Measurements from ENCODE around the gene CRYBG1. TPM values are rescaled to one million over a fixed set of nuclear protein-coding genes. Genes with fewer than 3 reads are reported as not detected.
"Not testable (repeated sequence)": the region's sequence is repeated elsewhere in the genome, so short reads cannot be mapped to it uniquely, and the experiment has no call there.

The CRYBG1 gene
- total RNA-seq, 2 experiments from 2014 or later, result 20.8 to 21.1 TPM

DNA sequence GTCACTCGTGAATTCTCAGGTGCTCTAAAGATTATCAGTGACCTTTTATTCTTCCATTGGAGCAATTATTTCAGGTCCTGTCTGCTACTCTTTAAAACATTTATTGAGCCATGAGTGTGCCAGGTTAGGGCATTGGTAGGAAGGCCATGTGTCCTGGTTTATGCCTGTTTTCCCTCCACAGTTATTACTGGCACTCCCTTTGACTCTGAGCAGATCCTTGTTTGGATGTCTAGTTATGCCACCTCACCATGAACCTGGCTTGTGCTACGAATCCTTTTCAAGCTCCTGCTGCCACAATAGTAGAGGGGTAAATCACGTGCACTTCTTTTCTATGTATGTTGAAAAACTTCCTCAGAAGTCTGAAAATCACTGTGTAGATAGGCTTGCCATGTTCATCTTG, 27.4 kb downstream of the CRYBG1 start:
- POLR2A ChIA-PET, result no interaction called here
- CTCF ChIA-PET, result no interaction called here
- no peak for ATAC-seq

DNA sequence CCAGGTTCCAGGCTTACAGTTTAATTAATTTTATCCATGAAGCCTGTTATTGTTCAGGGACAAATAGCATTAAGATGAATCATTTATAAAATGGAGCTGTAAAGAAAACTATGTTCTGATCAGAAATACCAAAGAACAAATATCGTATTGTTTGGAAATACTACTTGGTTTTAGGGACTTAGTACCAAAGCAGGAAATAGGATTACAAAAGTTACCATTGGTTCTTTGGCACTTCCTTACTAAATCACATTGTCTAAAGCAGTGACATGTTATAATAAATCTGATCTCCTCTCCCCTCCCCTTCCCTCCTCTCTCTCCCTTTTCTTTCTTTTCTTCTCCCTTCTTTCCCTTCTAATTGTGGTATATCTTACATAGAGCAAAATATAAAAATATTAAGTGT, 29.6 kb downstream of the CRYBG1 start:
- intact Hi-C loops (cut with micrococcal nuclease), result no loop called here
- Mint-ChIP-seq H3K4me3 (no peak overlapping the region), H3K4me1 (ENCODE audit: low read depth) (no peaks in the 10 kb centered on the region), H3K27ac (no peak overlapping the region), H3K9me3 (no peaks in the 10 kb centered on the region), H3K36me3 (ENCODE audit: low read depth) (no peaks in the 10 kb centered on the region), H3K27me3 (peaks cover 12% of the 10 kb centered on the region)
- ATAC-seq (no peak), DNase-seq (no peak)
- POLR2A ChIA-PET, result no interaction called here
- CTCF ChIA-PET, result interaction anchor here (1.0 kb wide), 1 partner anchor 51 kb away, joined by 4 read pairs; no protein-coding TSS in a partner anchor
- no peak for TF ChIP-seq CTCF (IDR thresholded peaks at IDR 0.05)

More for the DNA sequence above, 27.4 kb downstream of the CRYBG1 start:
- Mint-ChIP-seq H3K4me3 (no peak overlapping the region), H3K4me1 (ENCODE audit: low read depth) (no peaks in the 10 kb centered on the region), H3K9me3 (no peaks in the 10 kb centered on the region), H3K27me3 (peaks cover 6% of the 10 kb centered on the region), H3K27ac (no peak overlapping the region), H3K36me3 (ENCODE audit: low read depth) (no peaks in the 10 kb centered on the region)
- TF ChIP-seq CTCF (IDR thresholded peaks at IDR 0.05), result no peak
- DNase-seq, result no peak
- intact Hi-C loops (cut with micrococcal nuclease), result no loop called here

DNA sequence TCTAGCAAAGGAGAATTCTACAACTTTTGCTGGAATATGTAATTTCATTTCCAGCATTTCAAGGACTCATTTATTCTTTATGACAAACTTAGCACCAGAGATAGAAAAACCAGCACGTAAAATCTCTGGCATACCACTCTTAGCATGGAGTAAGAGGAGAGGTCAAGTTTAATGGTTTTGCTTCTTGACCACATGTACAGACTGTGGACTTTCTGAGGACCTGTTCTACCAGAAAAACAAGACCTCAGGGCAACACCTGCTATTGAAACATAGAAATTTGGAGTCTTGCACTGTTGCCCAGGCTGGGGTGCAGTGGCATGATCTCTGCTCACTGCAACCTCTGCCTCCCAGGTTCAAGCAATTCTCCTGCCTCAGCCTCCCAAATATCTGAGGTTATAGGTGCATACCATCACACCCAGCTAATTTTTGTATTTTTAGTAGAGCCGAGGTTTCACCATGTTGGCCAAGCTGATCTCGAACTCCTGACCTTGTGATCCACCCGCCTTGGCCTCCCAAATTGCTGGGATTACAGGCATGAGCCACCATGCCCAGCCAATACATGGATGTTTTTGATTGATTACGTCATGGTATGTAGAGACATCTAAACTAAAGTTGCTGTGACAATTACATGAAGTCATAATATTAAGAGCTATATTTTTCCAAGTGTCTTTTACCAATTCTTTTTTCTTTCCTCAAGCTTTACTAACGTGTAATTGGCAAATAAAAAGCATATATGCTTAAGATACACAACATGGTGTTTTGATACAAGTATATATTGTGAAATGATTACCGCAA, 36.1 kb downstream of the CRYBG1 start:
- Mint-ChIP-seq H3K4me1 (ENCODE audit: low read depth) (no peaks in the 10 kb centered on the region), H3K36me3 (ENCODE audit: low read depth) (no peaks in the 10 kb centered on the region), H3K4me3 (no peak overlapping the region), H3K27me3 (peaks cover 11% of the 10 kb centered on the region), H3K9me3 (no peaks in the 10 kb centered on the region), H3K27ac (no peak overlapping the region)
- CTCF ChIA-PET, result interaction anchor here (0.9 to 1.9 kb wide), 5 partner anchors 21 to 170 kb away, joined by 3 to 8 read pairs (median 3); partner anchors contain the start of gene CRYBG1
- no peak for TF ChIP-seq CTCF (IDR thresholded peaks at IDR 0.05)
- DNase-seq (no peak), ATAC-seq (no peak)
- intact Hi-C loops (cut with micrococcal nuclease), result no loop called here
- POLR2A ChIA-PET, result interaction anchor here (0.6 to 1.4 kb wide), 2 partner anchors 20 to 1865 kb away, joined by 3 read pairs; no protein-coding TSS in a partner anchor

DNA sequence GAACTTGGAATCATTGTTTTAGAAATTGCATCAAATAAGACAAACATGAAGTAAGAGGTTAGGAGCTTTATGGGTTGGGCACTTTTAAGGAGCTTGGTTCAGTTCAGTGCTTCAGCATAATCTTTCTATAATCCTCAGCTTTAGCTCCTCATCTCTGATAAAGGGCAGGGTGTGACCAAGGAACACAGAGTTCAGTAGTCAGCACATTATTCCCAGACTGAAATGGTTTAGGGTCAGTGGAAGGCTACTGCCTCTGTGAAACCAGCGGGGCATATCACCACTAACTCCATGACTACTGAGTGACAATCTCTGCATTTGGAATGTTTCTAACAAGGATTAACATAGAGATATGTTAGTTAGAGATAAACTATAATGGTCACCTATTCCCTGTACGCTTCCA, 36.9 kb downstream of the CRYBG1 start:
- TF ChIP-seq CTCF (IDR thresholded peaks at IDR 0.05), result no peak
- Mint-ChIP-seq H3K36me3 (ENCODE audit: low read depth) (no peaks in the 10 kb centered on the region), H3K9me3 (no peaks in the 10 kb centered on the region), H3K27ac (no peak overlapping the region), H3K27me3 (peaks cover 8% of the 10 kb centered on the region), H3K4me1 (ENCODE audit: low read depth) (no peaks in the 10 kb centered on the region), H3K4me3 (no peak overlapping the region)
- ATAC-seq, result no peak
- ChIA-PET POLR2A (interaction anchor here (0.6 to 1.4 kb wide), 2 partner anchors 19 to 1864 kb away, joined by 3 read pairs; no protein-coding TSS in a partner anchor), CTCF (interaction anchor here (0.6 to 1.2 kb wide), 3 partner anchors 58 to 857 kb away, joined by 3 read pairs; no protein-coding TSS in a partner anchor)
- no peak for DNase-seq
- intact Hi-C loops (cut with micrococcal nuclease), result no loop called here

DNA sequence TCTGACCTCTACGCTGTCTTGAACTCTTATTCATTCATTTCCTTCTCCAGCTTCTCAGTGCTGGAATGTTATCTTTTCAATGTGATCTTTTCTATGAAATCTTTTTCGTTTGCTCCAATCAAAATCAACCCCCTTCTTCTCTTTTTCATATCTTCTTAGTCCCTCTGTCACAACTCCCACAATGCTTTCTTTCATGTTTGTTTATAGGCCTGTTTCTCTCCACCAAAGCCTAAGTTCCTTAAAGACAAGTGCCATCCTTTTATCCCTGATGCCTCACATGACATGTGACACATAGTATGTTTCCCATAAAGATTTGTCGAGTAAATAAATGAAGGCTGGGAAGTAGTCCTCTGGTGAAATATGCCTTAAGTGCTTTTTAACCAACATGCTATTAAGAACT, 38.1 kb downstream of the CRYBG1 start:
- no peaks in the 10 kb centered on the region for H3K4me1 Mint-ChIP-seq (ENCODE audit: low read depth)
- ChIA-PET CTCF (no interaction called here), POLR2A (no interaction called here)
- no peak for TF ChIP-seq CTCF (IDR thresholded peaks at IDR 0.05)
- ATAC-seq (no peak), DNase-seq (no peak)
- H3K27ac Mint-ChIP-seq, result no peak overlapping the region
- H3K36me3 Mint-ChIP-seq (ENCODE audit: low read depth), result no peaks in the 10 kb centered on the region
- peaks cover 13% of the 10 kb centered on the region for H3K27me3 Mint-ChIP-seq
- intact Hi-C loops (cut with micrococcal nuclease), result no loop called here
- H3K4me3 Mint-ChIP-seq, result no peak overlapping the region
- no peaks in the 10 kb centered on the region for H3K9me3 Mint-ChIP-seq

DNA sequence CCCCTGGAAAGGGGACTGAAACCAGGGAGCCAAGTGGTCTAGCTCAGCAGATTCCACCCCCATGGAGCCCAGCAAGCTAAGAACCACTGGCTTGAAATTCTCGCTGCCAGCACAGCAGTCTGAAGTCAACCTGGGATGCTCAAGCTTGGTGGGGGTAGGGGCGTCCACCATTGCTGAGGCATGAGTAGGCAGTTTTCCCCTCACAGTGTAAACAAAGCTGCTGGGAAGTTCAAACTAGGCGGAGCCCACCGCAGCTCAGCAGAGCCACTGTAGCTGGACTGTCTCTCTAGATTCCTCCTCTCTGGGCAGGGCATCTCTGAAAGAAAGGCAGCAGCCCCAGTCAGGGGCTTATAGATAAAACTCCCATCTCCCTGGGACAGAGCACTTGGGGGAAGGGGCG, 44.5 kb downstream of the CRYBG1 start:
- POLR2A ChIA-PET; H3K27ac Mint-ChIP-seq; H3K9me3 Mint-ChIP-seq; H3K4me1 Mint-ChIP-seq (ENCODE audit: low read depth); intact Hi-C loops (cut with micrococcal nuclease); H3K36me3 Mint-ChIP-seq (ENCODE audit: low read depth); ATAC-seq; CTCF ChIA-PET; DNase-seq; H3K4me3 Mint-ChIP-seq: not testable (repeated sequence)
- H3K27me3 Mint-ChIP-seq, result peaks cover 41% of the 10 kb centered on the region

Measured in activated CD8-positive, alpha-beta T cell treated with anti-CD3 and anti-CD28 coated beads for 36 hours (primary cell).